HepG2 (cell line): ENCODE results near the gene C1orf87. TPM values are rescaled to one million over a fixed set of nuclear protein-coding genes. Genes with fewer than 3 reads are reported as not detected.

ENCODE experiments used
- ATAC-seq: fragments of 200-7000 bp; cut with Tn5 transposase; 3 replicates; pipeline ENCODE4 v1.9.1; 2020; ENCODE audit warnings: mild to moderate bottlenecking, moderate library complexity
- BruUV-seq: library from RNA; stranded (reverse); fragments of 400-500 nt; replicated peaks from 2 replicates; lab custom pipeline; 2021; lab: Mats Ljungman, UMichigan
- CTCF ChIA-PET: fragments of 300-600 bp; formaldehyde crosslinking; extraction: SDS; loops from one replicate; lab custom pipeline; 2021; ENCODE audit warnings: low total read pairs, inconsistent platforms, low intra/inter-chr PET ratio; lab: Yijun Ruan, JAX
- POLR2A ChIA-PET: fragments of 350-600 bp; sonication (Branson Sonifier 250); formaldehyde crosslinking; loops from one replicate; lab custom pipeline; 2020; ENCODE audit warnings: antibody characterized with exemption, inconsistent platforms; lab: Yijun Ruan, JAX
- DNase-seq: peaks from one replicate; pipeline ENCODE4 v3.0.0-alpha.2; 2015; ENCODE audit warnings: low spot score
- FAIRE-seq: peaks from 3 replicates; lab custom pipeline; 2011; peaks lifted over from hg19 to GRCh38; lab: Jason Lieb, UNC
- H2AFZ ChIP-seq: one replicate; pipeline ENCODE4 v1.6.1; 2011; ENCODE audit warnings: low read length, inconsistent platforms
- H3K27ac ChIP-seq: fragments of 300-600 bp; 3 replicates; pipeline ENCODE4 v1.8.0; 2011; ENCODE audit warnings: mixed run types, mild to moderate bottlenecking, mixed read lengths, low read length, inconsistent platforms; ENCODE audit not compliant: insufficient read depth; ENCODE audit errors: extremely low read length
- H3K27me3 ChIP-seq, 2 experiments: fragments of 200-600 bp in 1 of 2; 2 replicates in 1 of 2; 3 replicates in 1 of 2; pipeline versions ENCODE4 v1.6.0 to v1.8.0; 2011; ENCODE audit warnings: low read length in 2 of 2, mild to moderate bottlenecking in 2 of 2, moderate library complexity in 2 of 2, inconsistent platforms in 1 of 2; ENCODE audit not compliant: insufficient read depth in 2 of 2, control insufficient read depth in 1 of 2
- H3K36me3 ChIP-seq, 2 experiments: fragments of 200-600 bp in 1 of 2; replicated peaks in 1 of 2; 2 replicates in 1 of 2; 3 replicates in 1 of 2; pipeline versions ENCODE4 v1.5.1 to v1.8.0; 2011; ENCODE audit warnings: low read length in 2 of 2, inconsistent platforms in 1 of 2; ENCODE audit not compliant: insufficient read depth in 2 of 2, control insufficient read depth in 1 of 2
- H3K4me1 ChIP-seq: 2 replicates; pipeline ENCODE4 v1.5.1; 2012; ENCODE audit warnings: low read length, inconsistent platforms; ENCODE audit not compliant: insufficient read depth
- H3K4me2 ChIP-seq: 2 replicates; pipeline ENCODE4 v1.6.0; 2011; ENCODE audit warnings: low read depth, low read length, inconsistent platforms
- H3K4me3 ChIP-seq, 3 experiments: fragments of 200-600 bp in 1 of 3; sonication (generic), shearing (Covaris generic) in 1 of 3; replicated peaks in 1 of 3; 2 replicates each; pipeline ENCODE4 v1.5.1; 2011 to 2016; ENCODE audit warnings: low read length in 3 of 3, inconsistent platforms in 2 of 3, low read depth in 2 of 3, mild to moderate bottlenecking in 2 of 3, control low read depth in 1 of 3, mixed read lengths in 1 of 3; ENCODE audit not compliant: insufficient read depth in 1 of 3
- H3K79me2 ChIP-seq: one replicate; pipeline ENCODE4 v1.6.1; 2011; ENCODE audit warnings: low read length, inconsistent platforms; ENCODE audit not compliant: insufficient read depth
- H3K9ac ChIP-seq: 2 replicates; pipeline ENCODE4 v1.6.0; 2011; ENCODE audit warnings: mild to moderate bottlenecking, low read depth, low read length, inconsistent platforms; ENCODE audit not compliant: insufficient read depth
- H3K9me3 ChIP-seq: 2 replicates; pipeline ENCODE4 v1.5.1; 2012; ENCODE audit warnings: mild to moderate bottlenecking, low read length
- H4K20me1 ChIP-seq: 2 replicates; pipeline ENCODE4 v1.6.0; 2011; ENCODE audit warnings: inconsistent platforms, mild to moderate bottlenecking, low read length, moderate library complexity; ENCODE audit not compliant: insufficient read depth
- WGBS: methylation state at CpG from one replicate; pipeline ENCODE4 v1.1.6; 2017; ENCODE audit warnings: low lambda C conversion rate; 5-methylcytosine and 5-hydroxymethylcytosine counted together
- in situ Hi-C: cut with HindIII; loops from 2 replicates; pipeline ENCODE4 v1.10.0; 2017; ENCODE audit warnings: low pct_unique_long_range_greater_than_20kb; ENCODE audit not compliant: extremely low pct_ligation_motif_present
- intact Hi-C: fragments of 100-400 bp; cut with micrococcal nuclease; formaldehyde crosslinking; loops from one replicate; pipeline ENCODE4 v1.10.0; 2022; ENCODE audit not compliant: unreplicated experiment
- polyA plus RNA-seq, 8 experiments: library from polyadenylated mRNA; depleted of rRNA in 3 of 8; stranded (reverse) in 7 of 8; unstranded in 1 of 8; fragments of >200 nt; fragmentation: Illumina TruSeq in 4 of 8; extraction: Trizol in 4 of 8; gene quantifications; 2 replicates each; pipeline versions ENCODE4 v1.2.1 to v1.2.3, GENCODE V29; 2011 to 2016; ENCODE audit warnings: low read depth in 4 of 8, missing spikeins in 1 of 8, mixed read lengths in 1 of 8; ENCODE audit not compliant: insufficient read depth in 1 of 8
- total RNA-seq, 5 experiments: library from RNA; depleted of rRNA; stranded (reverse); fragments of >200 nt; fragmentation: Illumina TruSeq; extraction: Trizol; gene quantifications; 2 replicates each; pipeline ENCODE4 v1.2.3, GENCODE V29; 2016; ENCODE audit warnings: low read depth in 1 of 5
- TF ChIP-seq, protein P1 (sequence below): sonication (generic); formaldehyde crosslinking; IDR thresholded peaks from 2 replicates; pipeline ENCODE4 v1.5.0; 2020; ENCODE audit warnings: mild to moderate bottlenecking, missing genetic modification reagents, moderate library complexity
- TF ChIP-seq, protein P2 (sequence below): sonication (generic); formaldehyde crosslinking; IDR thresholded peaks from 2 replicates; pipeline ENCODE4 v1.4.0; 2020; ENCODE audit warnings: mild to moderate bottlenecking, missing genetic modification reagents
- TF ChIP-seq, protein P3 (sequence below): sonication (generic); formaldehyde crosslinking; conservative IDR thresholded peaks from 2 replicates; pipeline ENCODE4 v1.4.0; 2020; ENCODE audit warnings: missing genetic modification reagents
- TF ChIP-seq, protein P4 (sequence below): fragments of 450-650 bp; IDR thresholded peaks from 2 replicates; pipeline ENCODE4 v1.6.1; 2016

Gene C1orf87
- total and polyA plus RNA-seq, 2 of the 13 experiments (the other 11 are each of a cell fraction or from before 2014, with no cell fraction given), result not detected

DNA sequence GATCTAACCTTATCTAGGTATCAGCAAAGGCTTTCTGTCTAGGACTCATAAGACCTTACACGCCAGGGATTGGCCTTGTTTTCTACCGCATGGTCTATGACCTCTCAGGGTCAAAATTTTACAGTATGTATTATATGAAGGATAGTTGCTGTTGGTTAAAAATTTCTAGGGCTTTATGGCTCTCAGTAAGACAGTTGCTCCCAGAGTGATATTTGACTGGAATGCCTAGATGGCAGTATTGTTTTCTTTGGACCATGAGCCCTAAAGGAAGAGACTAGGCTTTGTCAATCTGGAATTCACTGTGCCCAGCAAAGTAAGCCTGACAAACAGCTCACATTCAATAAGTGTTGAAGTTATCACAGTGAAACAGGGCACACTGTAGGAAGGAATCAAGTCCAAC is 37.6 kb downstream of the C1orf87 start (continued):
- TF ChIP-seq, protein P1, sequence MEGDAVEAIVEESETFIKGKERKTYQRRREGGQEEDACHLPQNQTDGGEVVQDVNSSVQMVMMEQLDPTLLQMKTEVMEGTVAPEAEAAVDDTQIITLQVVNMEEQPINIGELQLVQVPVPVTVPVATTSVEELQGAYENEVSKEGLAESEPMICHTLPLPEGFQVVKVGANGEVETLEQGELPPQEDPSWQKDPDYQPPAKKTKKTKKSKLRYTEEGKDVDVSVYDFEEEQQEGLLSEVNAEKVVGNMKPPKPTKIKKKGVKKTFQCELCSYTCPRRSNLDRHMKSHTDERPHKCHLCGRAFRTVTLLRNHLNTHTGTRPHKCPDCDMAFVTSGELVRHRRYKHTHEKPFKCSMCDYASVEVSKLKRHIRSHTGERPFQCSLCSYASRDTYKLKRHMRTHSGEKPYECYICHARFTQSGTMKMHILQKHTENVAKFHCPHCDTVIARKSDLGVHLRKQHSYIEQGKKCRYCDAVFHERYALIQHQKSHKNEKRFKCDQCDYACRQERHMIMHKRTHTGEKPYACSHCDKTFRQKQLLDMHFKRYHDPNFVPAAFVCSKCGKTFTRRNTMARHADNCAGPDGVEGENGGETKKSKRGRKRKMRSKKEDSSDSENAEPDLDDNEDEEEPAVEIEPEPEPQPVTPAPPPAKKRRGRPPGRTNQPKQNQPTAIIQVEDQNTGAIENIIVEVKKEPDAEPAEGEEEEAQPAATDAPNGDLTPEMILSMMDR (CRISPR knock-in tag), result peak; percentile 23; the same call in 1 of the 2 replicates

DNA sequence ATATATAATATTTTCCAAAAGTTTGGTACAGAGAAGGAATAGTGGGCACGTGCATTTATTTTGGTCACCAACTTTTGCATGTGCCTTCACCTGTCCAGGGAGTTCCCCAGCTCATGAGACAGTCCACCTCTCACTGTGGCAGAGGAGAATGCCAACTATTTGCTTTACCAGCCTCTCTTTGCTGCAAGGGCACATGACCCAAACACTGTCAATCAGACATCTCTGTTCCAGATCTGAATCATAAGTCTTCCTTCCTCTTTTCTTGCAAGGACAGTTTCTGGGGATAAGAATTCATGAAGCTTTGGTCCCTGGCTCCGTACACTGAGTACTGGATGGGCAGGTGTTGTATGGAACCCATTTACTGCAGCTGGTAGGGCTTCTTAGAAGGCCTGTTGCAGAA is 38.6 kb downstream of the C1orf87 start:
- in situ Hi-C loops (no loop called here), intact Hi-C loops (no loop called here)
- Histone ChIP-seq H3K4me2 (no peak overlapping the region), H3K9me3 (no peaks in the 10 kb centered on the region), H3K27ac (no peak overlapping the region)
- FAIRE-seq, result no peak
- DNase-seq, result no peak
- ChIA-PET POLR2A (no interaction called here), CTCF (no interaction called here)
- ATAC-seq, result no peak
- TF ChIP-seq, protein P2, sequence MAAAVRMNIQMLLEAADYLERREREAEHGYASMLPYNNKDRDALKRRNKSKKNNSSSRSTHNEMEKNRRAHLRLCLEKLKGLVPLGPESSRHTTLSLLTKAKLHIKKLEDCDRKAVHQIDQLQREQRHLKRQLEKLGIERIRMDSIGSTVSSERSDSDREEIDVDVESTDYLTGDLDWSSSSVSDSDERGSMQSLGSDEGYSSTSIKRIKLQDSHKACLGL (CRISPR knock-in tag), result no peak
- TF ChIP-seq, protein P3, sequence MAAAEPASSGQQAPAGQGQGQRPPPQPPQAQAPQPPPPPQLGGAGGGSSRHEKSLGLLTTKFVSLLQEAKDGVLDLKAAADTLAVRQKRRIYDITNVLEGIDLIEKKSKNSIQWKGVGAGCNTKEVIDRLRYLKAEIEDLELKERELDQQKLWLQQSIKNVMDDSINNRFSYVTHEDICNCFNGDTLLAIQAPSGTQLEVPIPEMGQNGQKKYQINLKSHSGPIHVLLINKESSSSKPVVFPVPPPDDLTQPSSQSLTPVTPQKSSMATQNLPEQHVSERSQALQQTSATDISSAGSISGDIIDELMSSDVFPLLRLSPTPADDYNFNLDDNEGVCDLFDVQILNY, result no peak
- TF ChIP-seq, protein P4, sequence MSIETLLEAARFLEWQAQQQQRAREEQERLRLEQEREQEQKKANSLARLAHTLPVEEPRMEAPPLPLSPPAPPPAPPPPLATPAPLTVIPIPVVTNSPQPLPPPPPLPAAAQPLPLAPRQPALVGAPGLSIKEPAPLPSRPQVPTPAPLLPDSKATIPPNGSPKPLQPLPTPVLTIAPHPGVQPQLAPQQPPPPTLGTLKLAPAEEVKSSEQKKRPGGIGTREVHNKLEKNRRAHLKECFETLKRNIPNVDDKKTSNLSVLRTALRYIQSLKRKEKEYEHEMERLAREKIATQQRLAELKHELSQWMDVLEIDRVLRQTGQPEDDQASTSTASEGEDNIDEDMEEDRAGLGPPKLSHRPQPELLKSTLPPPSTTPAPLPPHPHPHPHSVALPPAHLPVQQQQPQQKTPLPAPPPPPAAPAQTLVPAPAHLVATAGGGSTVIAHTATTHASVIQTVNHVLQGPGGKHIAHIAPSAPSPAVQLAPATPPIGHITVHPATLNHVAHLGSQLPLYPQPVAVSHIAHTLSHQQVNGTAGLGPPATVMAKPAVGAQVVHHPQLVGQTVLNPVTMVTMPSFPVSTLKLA, result peak; percentile 80
- TF ChIP-seq, all 625 proteins: peak for 1
- BruUV-seq, result no TSS peak
- no peaks in the 10 kb centered on the region for H3K79me2 ChIP-seq
- no peaks in the 10 kb centered on the region for H3K4me1 ChIP-seq
- H3K36me3 ChIP-seq, result no peaks in the 10 kb centered on the region
- no peak overlapping the region for H3K9ac ChIP-seq
- H3K4me3 ChIP-seq, result no peak overlapping the region
- no peaks in the 10 kb centered on the region for H3K27me3 ChIP-seq
- 0% methylated on average over 2 of the region's 2 CpGs for WGBS
- H2AFZ ChIP-seq, result no peak overlapping the region
- no peaks in the 10 kb centered on the region for H4K20me1 ChIP-seq
